Endothelial cell of umbilical vein (primary cell): ENCODE measurements around the gene SORCS2. TPM values are rescaled to one million over a fixed set of nuclear protein-coding genes. Genes with fewer than 3 reads are reported as not detected.

Source experiments
- BruUV-seq: library from RNA; stranded (reverse); fragments of 400-500 nt; replicated peaks from 2 replicates; lab custom pipeline; 2021; lab: Mats Ljungman, UMichigan
- CTCF ChIA-PET: fragments of 300-600, 350-600 bp; sonication (Branson Sonifier 250); formaldehyde crosslinking; loops from one replicate; lab custom pipeline; 2021; ENCODE audit warnings: antibody characterized with exemption, inconsistent platforms; lab: Charles Lee
- POLR2A ChIA-PET: fragments of 300-600, 350-600 bp; sonication (Branson Sonifier 250); formaldehyde crosslinking; loops from one replicate; lab custom pipeline; 2021; ENCODE audit warnings: antibody characterized with exemption, inconsistent platforms; lab: Charles Lee
- DNase-seq: peaks from one replicate; pipeline ENCODE4 v3.0.0-alpha.2; 2011; ENCODE audit warnings: low read depth, low spot score
- FAIRE-seq: peaks from 2 replicates; lab custom pipeline; 2011; peaks lifted over from hg19 to GRCh38; lab: Jason Lieb, UNC
- H2AFZ ChIP-seq: 2 replicates; pipeline ENCODE4 v1.6.0; 2012; ENCODE audit warnings: low read depth, low read length, control low read depth, inconsistent platforms
- H3K27ac ChIP-seq: 2 replicates; pipeline ENCODE4 v1.5.1; 2011; ENCODE audit warnings: low read depth, mild to moderate bottlenecking, control low read depth, low read length, moderate library complexity; ENCODE audit not compliant: insufficient read depth
- H3K27me3 ChIP-seq, 2 experiments: 2 replicates each; pipeline versions ENCODE4 v1.6.0 to v1.6.1; 2011; ENCODE audit warnings: low read length in 2 of 2, mixed read lengths in 1 of 2; ENCODE audit not compliant: control insufficient read depth in 2 of 2, insufficient read depth in 2 of 2
- H3K36me3 ChIP-seq, 2 experiments: 2 replicates in 1 of 2; 3 replicates in 1 of 2; pipeline ENCODE4 v1.5.1; 2011; ENCODE audit warnings: low read length in 2 of 2, mild to moderate bottlenecking in 1 of 2, moderate library complexity in 1 of 2; ENCODE audit not compliant: control insufficient read depth in 2 of 2, insufficient read depth in 2 of 2; ENCODE audit errors: extremely low read depth in 1 of 2
- H3K4me1 ChIP-seq: 3 replicates; pipeline ENCODE4 v1.5.1; 2011; ENCODE audit warnings: mild to moderate bottlenecking, low read length; ENCODE audit not compliant: control insufficient read depth, insufficient read depth; ENCODE audit errors: extremely low read depth
- H3K4me2 ChIP-seq: 2 replicates; pipeline ENCODE4 v1.6.1; 2011; ENCODE audit warnings: low read length, control low read depth, mixed read lengths; ENCODE audit not compliant: insufficient read depth
- H3K4me3 ChIP-seq, 3 experiments: fragments of 200-600 bp in 1 of 3; sonication (generic), shearing (Covaris generic) in 1 of 3; replicated peaks in 1 of 3; 2 replicates each; pipeline ENCODE4 v1.5.1; 2011 to 2016; ENCODE audit warnings: control low read depth in 3 of 3, low read length in 3 of 3, mild to moderate bottlenecking in 2 of 3, inconsistent platforms in 1 of 3, low read depth in 1 of 3, moderate library complexity in 1 of 3; ENCODE audit not compliant: insufficient read depth in 1 of 3
- H3K79me2 ChIP-seq: 2 replicates; pipeline ENCODE4 v1.6.0; 2012; ENCODE audit warnings: low read length, inconsistent platforms; ENCODE audit not compliant: control insufficient read depth, insufficient read depth
- H3K9ac ChIP-seq: replicated peaks from 2 replicates; pipeline ENCODE3; 2011; ENCODE audit warnings: low read length, control low read depth; ENCODE audit not compliant: insufficient read depth; ENCODE audit errors: extremely low read depth
- H3K9me1 ChIP-seq: replicated peaks from 3 replicates; pipeline ENCODE4 v1.6.0; 2011; ENCODE audit warnings: mild to moderate bottlenecking, low read length; ENCODE audit not compliant: control insufficient read depth, insufficient read depth; ENCODE audit errors: extremely low read depth
- H3K9me3 ChIP-seq: replicated peaks from 2 replicates; pipeline ENCODE4 v1.5.1; 2012; ENCODE audit warnings: low read length, inconsistent platforms; ENCODE audit not compliant: control insufficient read depth, insufficient read depth
- H4K20me1 ChIP-seq: replicated peaks from 2 replicates; pipeline ENCODE3; 2011; ENCODE audit warnings: mild to moderate bottlenecking, low read length; ENCODE audit not compliant: control insufficient read depth, insufficient read depth; ENCODE audit errors: extremely low read depth
- MAX ChIP-seq: IDR thresholded peaks from 2 replicates; pipeline ENCODE4 v1.6.1; 2011; ENCODE audit not compliant: insufficient read depth, insufficient read length
- MYC ChIP-seq: IDR thresholded peaks from one replicate; pipeline ENCODE4 v1.6.1; 2011; ENCODE audit warnings: mild to moderate bottlenecking, low read depth, low read length
- POLR2A ChIP-seq: IDR thresholded peaks from 2 replicates; pipeline ENCODE4 v1.6.1; 2012; ENCODE audit warnings: low read depth, mild to moderate bottlenecking, control low read depth, low read length
- dilution Hi-C: fragments of 300-500 bp; cut with MboI; formaldehyde crosslinking; loops from one replicate; pipeline ENCODE4 v1.15.0; 2019; ENCODE audit warnings: low sequenced_read_pairs; ENCODE audit not compliant: extremely low pct_ligation_motif_present
- intact Hi-C: fragments of 100-400 bp; cut with micrococcal nuclease; formaldehyde crosslinking; loops from one replicate; pipeline ENCODE4 v1.10.0; 2022
- polyA plus RNA-seq, 4 experiments: library from polyadenylated mRNA; depleted of rRNA in 3 of 4; stranded (reverse) in 3 of 4; unstranded in 1 of 4; fragments of >200 nt; gene quantifications; 2 replicates each; pipeline versions ENCODE4 v1.2.1 to v1.2.3, GENCODE V29; 2011 to 2012; ENCODE audit warnings: missing spikeins in 1 of 4
- total RNA-seq: library from RNA; stranded (reverse); gene quantifications from 2 replicates; pipeline ENCODE4 v1.2.3, GENCODE V29; 2021
- TF ChIP-seq, protein P1 (sequence below), 2 donors: IDR thresholded peaks; 1 replicate in 1 of 2; 2 replicates in 1 of 2; pipeline ENCODE4 v1.5.1; 2011; ENCODE audit warnings: low read length in 2 of 2, mild to moderate bottlenecking in 2 of 2, moderate library complexity in 2 of 2, control low read depth in 1 of 2, inconsistent platforms in 1 of 2, low read depth in 1 of 2; ENCODE audit not compliant: insufficient read depth in 1 of 2; ENCODE audit errors: extremely low read depth in 1 of 2

SORCS2 gene
- total and polyA plus RNA-seq, 2 donors (not counting 3 experiments of a cell fraction or from before 2014, with no cell fraction given) = not detected

- peak; percentile 11 for DNase-seq
- POLR2A ChIA-PET = no interaction called here
- no TSS peak for BruUV-seq
- no peaks in the 10 kb centered on the region for H3K27me3 ChIP-seq
- intact Hi-C loops (loop anchor here (5.0 kb wide), 1 partner anchor 55 kb away; no protein-coding TSS in a partner anchor), dilution Hi-C loops (no loop called here)
- no peak overlapping the region for H2AFZ ChIP-seq
- no peaks in the 10 kb centered on the region for H3K9me3 ChIP-seq
- TF ChIP-seq MYC (no peak), POLR2A (no peak), MAX (no peak)
- TF ChIP-seq, protein P1, sequence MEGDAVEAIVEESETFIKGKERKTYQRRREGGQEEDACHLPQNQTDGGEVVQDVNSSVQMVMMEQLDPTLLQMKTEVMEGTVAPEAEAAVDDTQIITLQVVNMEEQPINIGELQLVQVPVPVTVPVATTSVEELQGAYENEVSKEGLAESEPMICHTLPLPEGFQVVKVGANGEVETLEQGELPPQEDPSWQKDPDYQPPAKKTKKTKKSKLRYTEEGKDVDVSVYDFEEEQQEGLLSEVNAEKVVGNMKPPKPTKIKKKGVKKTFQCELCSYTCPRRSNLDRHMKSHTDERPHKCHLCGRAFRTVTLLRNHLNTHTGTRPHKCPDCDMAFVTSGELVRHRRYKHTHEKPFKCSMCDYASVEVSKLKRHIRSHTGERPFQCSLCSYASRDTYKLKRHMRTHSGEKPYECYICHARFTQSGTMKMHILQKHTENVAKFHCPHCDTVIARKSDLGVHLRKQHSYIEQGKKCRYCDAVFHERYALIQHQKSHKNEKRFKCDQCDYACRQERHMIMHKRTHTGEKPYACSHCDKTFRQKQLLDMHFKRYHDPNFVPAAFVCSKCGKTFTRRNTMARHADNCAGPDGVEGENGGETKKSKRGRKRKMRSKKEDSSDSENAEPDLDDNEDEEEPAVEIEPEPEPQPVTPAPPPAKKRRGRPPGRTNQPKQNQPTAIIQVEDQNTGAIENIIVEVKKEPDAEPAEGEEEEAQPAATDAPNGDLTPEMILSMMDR (IDR thresholded peaks at IDR 0.05; ENCODE audit: extremely low read depth in 1 of 2, insufficient read depth in 1 of 2, low read depth in 1 of 2, low read length in 2 of 2) = peak; percentile 43 to 70
- H3K4me1 ChIP-seq = no peaks in the 10 kb centered on the region
- no peaks in the 10 kb centered on the region for H4K20me1 ChIP-seq
- no peak overlapping the region for H3K4me2 ChIP-seq
- H3K27ac ChIP-seq = no peak overlapping the region
- FAIRE-seq = peak; percentile 8
- H3K79me2 ChIP-seq = no peaks in the 10 kb centered on the region
- no peak overlapping the region for H3K4me3 ChIP-seq
- H3K9me1 ChIP-seq = no peaks in the 10 kb centered on the region
- CTCF ChIA-PET = interaction anchor here (0.6 to 2.0 kb wide), 6 partner anchors 9 to 563 kb away, joined by 3 to 11 read pairs (median 3); no protein-coding TSS in a partner anchor
- H3K9ac ChIP-seq = no peak overlapping the region
- H3K36me3 ChIP-seq = no peaks in the 10 kb centered on the region
Observed at GRCh38 chr4:7156761-7157488, 35.4 kb upstream of the SORCS2 start.
